ENCODE results near the gene ZNF124. TPM values are rescaled to one million over a fixed set of nuclear protein-coding genes. Genes with fewer than 3 reads are reported as not detected.

Gene ZNF124
- total RNA-seq, 1 donor from 2014 or later = 134 TPM

DNA sequence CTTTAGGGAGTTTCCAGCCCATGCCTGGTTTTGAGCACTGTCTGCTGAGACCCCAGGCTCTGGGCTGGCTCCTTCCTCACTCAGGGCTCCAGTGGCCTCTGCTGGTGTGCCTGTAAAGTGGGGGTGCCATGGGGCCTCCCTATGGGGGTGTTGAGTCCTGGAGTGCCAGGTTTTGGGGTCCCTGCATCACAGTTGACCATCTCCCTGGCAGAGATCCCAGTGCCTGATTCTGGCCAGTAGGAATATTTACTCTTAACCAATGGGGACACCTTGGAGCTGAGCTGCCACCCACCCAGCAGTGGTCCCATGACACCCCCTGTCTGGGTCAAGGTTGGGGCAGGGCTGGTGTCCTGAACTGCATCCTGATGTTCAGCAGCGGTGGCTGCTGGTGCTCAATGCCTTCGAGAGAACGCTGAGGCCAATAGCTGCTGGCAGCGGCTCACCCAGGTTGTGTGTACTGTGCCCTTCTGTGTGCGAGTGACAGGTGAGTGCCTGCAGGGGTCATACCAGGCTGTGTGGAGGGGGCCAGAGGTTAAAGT is 58.0 kb downstream of the ZNF124 start:
- H3K36me3 Mint-ChIP-seq = peaks cover 10% of the 10 kb centered on the region
- peak overlapping the region; percentile 81 for H3K4me3 Mint-ChIP-seq
- TF ChIP-seq, protein P1, sequence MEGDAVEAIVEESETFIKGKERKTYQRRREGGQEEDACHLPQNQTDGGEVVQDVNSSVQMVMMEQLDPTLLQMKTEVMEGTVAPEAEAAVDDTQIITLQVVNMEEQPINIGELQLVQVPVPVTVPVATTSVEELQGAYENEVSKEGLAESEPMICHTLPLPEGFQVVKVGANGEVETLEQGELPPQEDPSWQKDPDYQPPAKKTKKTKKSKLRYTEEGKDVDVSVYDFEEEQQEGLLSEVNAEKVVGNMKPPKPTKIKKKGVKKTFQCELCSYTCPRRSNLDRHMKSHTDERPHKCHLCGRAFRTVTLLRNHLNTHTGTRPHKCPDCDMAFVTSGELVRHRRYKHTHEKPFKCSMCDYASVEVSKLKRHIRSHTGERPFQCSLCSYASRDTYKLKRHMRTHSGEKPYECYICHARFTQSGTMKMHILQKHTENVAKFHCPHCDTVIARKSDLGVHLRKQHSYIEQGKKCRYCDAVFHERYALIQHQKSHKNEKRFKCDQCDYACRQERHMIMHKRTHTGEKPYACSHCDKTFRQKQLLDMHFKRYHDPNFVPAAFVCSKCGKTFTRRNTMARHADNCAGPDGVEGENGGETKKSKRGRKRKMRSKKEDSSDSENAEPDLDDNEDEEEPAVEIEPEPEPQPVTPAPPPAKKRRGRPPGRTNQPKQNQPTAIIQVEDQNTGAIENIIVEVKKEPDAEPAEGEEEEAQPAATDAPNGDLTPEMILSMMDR (conservative IDR thresholded peaks at IDR 0.05) = no peak
- peak; percentile 61 for DNase-seq (ENCODE audit: extremely low spot score, unreplicated experiment)
- peaks cover 10% of the 10 kb centered on the region for H3K4me1 Mint-ChIP-seq (ENCODE audit: unreplicated experiment)
- peaks cover 4% of the 10 kb centered on the region for H3K27me3 Mint-ChIP-seq
- no peak overlapping the region for H3K27ac Mint-ChIP-seq
- no peaks in the 10 kb centered on the region for H3K9me3 Mint-ChIP-seq

DNA sequence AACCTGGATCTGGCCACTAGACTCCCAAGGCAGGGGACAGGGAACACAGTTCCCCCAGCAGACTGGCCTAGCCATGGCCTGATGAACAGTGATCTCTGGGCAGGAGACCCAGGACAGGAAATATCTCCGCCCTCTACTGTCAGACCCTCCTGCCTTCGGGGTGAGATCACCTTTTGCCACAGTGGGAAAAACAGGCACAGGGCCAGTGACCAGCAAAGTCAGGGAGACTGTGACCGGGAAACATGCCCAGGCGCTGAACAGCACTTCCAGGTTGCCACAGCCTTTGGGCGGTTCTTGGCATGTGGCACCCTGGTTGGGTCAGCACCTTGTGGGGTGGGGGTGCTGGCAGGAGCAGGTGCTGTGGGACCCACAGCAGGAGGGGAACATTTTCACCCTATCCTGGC is 58.7 kb downstream of the ZNF124 start:
- Mint-ChIP-seq H3K9me3 (no peaks in the 10 kb centered on the region), H3K27me3 (peaks cover 4% of the 10 kb centered on the region), H3K4me3 (peak overlapping the region; percentile 81), H3K4me1 (ENCODE audit: unreplicated experiment) (peaks cover 10% of the 10 kb centered on the region), H3K27ac (no peak overlapping the region), H3K36me3 (peaks cover 12% of the 10 kb centered on the region)
- TF ChIP-seq, protein P1 (conservative IDR thresholded peaks at IDR 0.05) = no peak
- peak; percentile 50 for DNase-seq (ENCODE audit: extremely low spot score, unreplicated experiment)

DNA sequence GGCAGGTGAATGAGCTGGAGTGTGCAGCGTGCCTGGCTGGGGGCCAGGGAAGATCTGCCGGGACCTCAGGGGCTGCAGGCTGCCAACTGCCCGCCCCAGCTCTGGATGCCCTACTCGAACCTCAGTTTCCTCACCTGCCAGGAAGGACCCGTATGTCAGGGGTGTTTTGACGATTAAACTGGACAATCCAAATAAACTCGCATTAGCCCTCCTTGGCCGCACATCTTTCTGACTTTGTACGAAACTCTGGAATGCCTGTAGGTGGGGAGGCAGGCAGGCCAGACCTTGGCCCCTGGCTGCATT is 59.4 kb downstream of the ZNF124 start:
- TF ChIP-seq, protein P1 (conservative IDR thresholded peaks at IDR 0.05) = no peak
- Mint-ChIP-seq H3K4me3 (peak overlapping the region; percentile 81), H3K9me3 (no peaks in the 10 kb centered on the region), H3K27me3 (peaks cover 4% of the 10 kb centered on the region), H3K27ac (peak overlapping the region; percentile 61), H3K36me3 (peaks cover 12% of the 10 kb centered on the region), H3K4me1 (ENCODE audit: unreplicated experiment) (peaks cover 10% of the 10 kb centered on the region)
- no peak for DNase-seq (ENCODE audit: extremely low spot score, unreplicated experiment)

DNA sequence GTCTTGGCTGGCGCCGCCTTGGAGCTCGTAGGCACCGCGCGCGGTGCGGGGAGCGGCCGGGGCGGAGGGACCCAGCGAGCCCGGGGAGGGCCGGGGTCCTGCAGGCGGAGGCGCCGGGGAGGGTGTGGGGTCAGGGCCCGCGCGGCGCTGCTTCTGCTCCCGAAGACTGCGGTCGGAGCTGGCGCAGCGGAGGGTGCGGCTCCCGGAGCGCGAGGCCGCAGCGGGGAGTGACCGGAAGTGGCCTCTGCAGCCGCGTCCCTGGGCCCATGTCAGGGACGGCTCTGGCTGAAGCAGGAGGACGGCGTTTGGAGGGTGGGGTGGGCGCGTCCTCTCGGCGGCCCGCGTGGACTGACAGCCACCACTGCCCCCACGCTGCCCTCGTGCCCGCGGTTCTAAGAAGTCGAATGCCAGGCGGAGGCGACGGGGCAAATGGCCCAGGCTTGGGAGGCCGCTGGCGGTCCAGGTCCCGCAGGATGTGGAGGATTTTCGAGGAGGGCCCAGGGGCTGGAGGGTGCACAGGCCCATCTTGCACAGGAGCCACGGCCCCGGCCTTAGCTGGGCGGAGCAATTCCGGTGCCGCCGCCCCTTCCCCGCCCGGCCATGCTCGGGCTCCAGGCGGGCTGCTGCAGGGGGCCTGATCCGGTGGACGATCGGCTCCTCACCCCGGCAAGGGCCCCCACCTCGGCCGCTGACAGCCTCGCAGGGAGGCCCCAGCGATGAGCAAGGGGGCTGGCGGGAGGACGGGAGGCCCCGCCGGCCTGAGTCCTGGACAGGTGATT is 59.9 kb downstream of the ZNF124 start:
- Mint-ChIP-seq H3K4me1 (ENCODE audit: unreplicated experiment) (peaks cover 10% of the 10 kb centered on the region), H3K27me3 (peaks cover 4% of the 10 kb centered on the region), H3K36me3 (peaks cover 12% of the 10 kb centered on the region), H3K4me3 (peak overlapping the region; percentile 87), H3K27ac (no peak overlapping the region), H3K9me3 (no peaks in the 10 kb centered on the region)
- TF ChIP-seq, protein P1 (conservative IDR thresholded peaks at IDR 0.05) = no peak
- DNase-seq (ENCODE audit: extremely low spot score, unreplicated experiment) = no peak

DNA sequence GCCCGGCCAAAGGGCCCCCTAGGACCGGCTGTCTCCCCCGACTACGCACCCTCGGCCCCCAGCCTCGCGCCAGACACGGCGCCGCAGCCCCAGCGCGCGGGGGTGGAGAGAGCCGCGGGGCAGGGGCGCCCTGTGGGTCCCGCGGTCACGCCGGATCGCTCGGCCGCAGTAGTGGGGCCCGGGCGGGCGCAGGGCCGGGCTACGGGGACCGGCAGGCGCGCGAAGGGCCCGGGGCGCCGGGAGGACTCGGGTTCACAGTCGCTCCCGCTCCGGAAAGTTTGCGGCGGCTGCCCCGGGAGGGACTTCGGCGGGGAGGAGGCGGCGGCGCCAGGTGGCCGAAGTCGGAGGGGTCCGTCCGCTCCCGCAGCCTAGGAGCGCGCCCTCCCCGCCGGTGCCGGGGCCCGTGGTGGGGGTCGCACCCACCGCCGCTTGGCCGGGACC is 60.5 kb downstream of the ZNF124 start:
- Mint-ChIP-seq H3K27me3 (peaks cover 4% of the 10 kb centered on the region), H3K4me3 (peak overlapping the region; percentile 91), H3K27ac (peak overlapping the region; percentile 88), H3K36me3 (peaks cover 12% of the 10 kb centered on the region), H3K4me1 (ENCODE audit: unreplicated experiment) (peaks cover 10% of the 10 kb centered on the region), H3K9me3 (no peaks in the 10 kb centered on the region)
- no peak for DNase-seq (ENCODE audit: extremely low spot score, unreplicated experiment)
- TF ChIP-seq, protein P1 (conservative IDR thresholded peaks at IDR 0.05) = no peak
